Smooth muscle cell (in vitro differentiated cells): Measurements from ENCODE around the gene RSAD1. TPM values are rescaled to one million over a fixed set of nuclear protein-coding genes. Genes with fewer than 3 reads are reported as not detected.
A peak's percentile ranks its signal among the peaks of the same experiment; 100 is the strongest.

Source experiments
- DNase-seq: peaks from one replicate; lab custom pipeline; 2025; ENCODE audit not compliant: unreplicated experiment; lab: John Stamatoyannopoulos, UW
- H2AFZ ChIP-seq: fragments of 200-600 bp; sonication (generic); 2 replicates; pipeline ENCODE4 v1.6.0; 2016; ENCODE audit warnings: antibody characterized with exemption, low read depth, mild to moderate bottlenecking
- H3F3A ChIP-seq: fragments of 200-600 bp; sonication (generic); 2 replicates; pipeline ENCODE4 v1.6.0; 2017; ENCODE audit warnings: antibody characterized with exemption, low read depth
- H3K27ac ChIP-seq: fragments of 200-600 bp; sonication (generic); 2 replicates; pipeline ENCODE4 v1.5.1; 2016; ENCODE audit warnings: low read depth, mild to moderate bottlenecking
- H3K27me3 ChIP-seq: fragments of 200-600 bp; sonication (generic); 2 replicates; pipeline ENCODE4 v1.6.1; 2016; ENCODE audit warnings: low read depth, mild to moderate bottlenecking
- H3K36me3 ChIP-seq: fragments of 200-600 bp; sonication (generic); 2 replicates; pipeline ENCODE4 v1.5.1; 2016; ENCODE audit warnings: low read depth
- H3K4me1 ChIP-seq: fragments of 200-600 bp; sonication (generic); 2 replicates; pipeline ENCODE4 v1.5.1; 2016; ENCODE audit warnings: low read depth
- H3K4me2 ChIP-seq: fragments of 200-600 bp; sonication (generic); 2 replicates; pipeline ENCODE4 v1.6.0; 2016; ENCODE audit warnings: mild to moderate bottlenecking
- H3K4me3 ChIP-seq: fragments of 200-600 bp; sonication (generic); 2 replicates; pipeline ENCODE4 v1.5.1; 2016; ENCODE audit warnings: mild to moderate bottlenecking
- H3K79me2 ChIP-seq: fragments of 200-600 bp; sonication (generic); 2 replicates; pipeline ENCODE4 v1.6.0; 2016; ENCODE audit warnings: low read depth, mild to moderate bottlenecking
- H3K9ac ChIP-seq: fragments of 200-600 bp; sonication (generic); 2 replicates; pipeline ENCODE4 v1.6.0; 2016; ENCODE audit warnings: low read depth
- H3K9me3 ChIP-seq: fragments of 200-600 bp; sonication (generic); replicated peaks from 2 replicates; pipeline ENCODE4 v1.5.1; 2016; ENCODE audit warnings: low read depth
- H4K20me1 ChIP-seq: fragments of 200-600 bp; sonication (generic); 2 replicates; pipeline ENCODE4 v1.6.0; 2016; ENCODE audit warnings: low read depth
- CTCF ChIP-seq: fragments of 200-600 bp; sonication (generic); IDR thresholded peaks from 2 replicates; pipeline ENCODE4 v1.5.1; 2017; ENCODE audit warnings: borderline replicate concordance, mild to moderate bottlenecking, antibody characterized with exemption; ENCODE audit not compliant: insufficient read depth, poor library complexity, severe bottlenecking
- WGBS: methylation state at CpG from one replicate; pipeline ENCODE4 v1.1.7; 2016; ENCODE audit warnings: low lambda C conversion rate; 5-methylcytosine and 5-hydroxymethylcytosine counted together
- polyA plus RNA-seq: library from polyadenylated mRNA; unstranded; fragments of >200 nt; fragmentation: Nextera tagmentation; extraction: Ambion mirVana; gene quantifications from 2 replicates; pipeline ENCODE4 v1.2.1, GENCODE V29; 2016
- total RNA-seq: library from RNA; depleted of rRNA; stranded (reverse); fragments of >200 nt; gene quantifications from 2 replicates; pipeline ENCODE4 v1.2.3, GENCODE V29; 2014

The RSAD1 gene
- 11.4 and 20.1 TPM in 2 replicates for total RNA-seq
- polyA plus RNA-seq, result 21.1 and 25.3 TPM in 2 replicates

GRCh38 chr17:50478391-50479381 is at the start of gene RSAD1:
RSAD1 (plus strand) TSS chr17:50478860; CDS start chr17:50478885, 25 bp downstream.
- Histone ChIP-seq H3F3A (peaks cover 6% of the 10 kb centered on the region), H3K27ac (peak within 1 kb of the TSS; percentile 61), H3K79me2 (peaks cover 14% of the 10 kb centered on the region), H4K20me1 (peaks cover 12% of the 10 kb centered on the region), H3K36me3 (no peaks in the 10 kb centered on the region), H3K9me3 (no peaks in the 10 kb centered on the region), H2AFZ (peak within 1 kb of the TSS; percentile 85), H3K4me2 (peak within 1 kb of the TSS; percentile 97), H3K9ac (peak within 1 kb of the TSS; percentile 55), H3K27me3 (peaks cover 19% of the 10 kb centered on the region), H3K4me1 (peaks cover 5% of the 10 kb centered on the region), H3K4me3 (peak within 1 kb of the TSS; percentile 78)
- peak; percentile 80 for TF ChIP-seq CTCF
- peak; percentile 63 for DNase-seq
- WGBS, result 3% methylated on average over 69 of the region's 75 CpGs

GRCh38 chr17:50429793-50430192 is 48.9 kb upstream of the RSAD1 start:
- H3F3A ChIP-seq, result peaks cover 4% of the 10 kb centered on the region
- no peaks in the 10 kb centered on the region for H3K27me3 ChIP-seq
- H4K20me1 ChIP-seq, result peaks cover 10% of the 10 kb centered on the region
- H3K79me2 ChIP-seq, result no peaks in the 10 kb centered on the region
- no peak overlapping the region for H3K4me3 ChIP-seq
- H2AFZ ChIP-seq, result no peak overlapping the region
- H3K4me1 ChIP-seq, result peaks cover 13% of the 10 kb centered on the region
- H3K27ac ChIP-seq, result peak overlapping the region; percentile 45
- no peak for TF ChIP-seq CTCF
- H3K4me2 ChIP-seq, result no peak overlapping the region
- H3K36me3 ChIP-seq, result no peaks in the 10 kb centered on the region
- H3K9ac ChIP-seq, result no peak overlapping the region
- no peak for DNase-seq
- 91% methylated on average over 4 of the region's 4 CpGs for WGBS
- H3K9me3 ChIP-seq, result no peaks in the 10 kb centered on the region

GRCh38 chr17:50430821-50431618 is 47.6 kb upstream of the RSAD1 start:
- H4K20me1 ChIP-seq, result peaks cover 10% of the 10 kb centered on the region
- H3F3A ChIP-seq, result peaks cover 4% of the 10 kb centered on the region
- H3K9me3 ChIP-seq, result no peaks in the 10 kb centered on the region
- TF ChIP-seq CTCF, result no peak
- no peak overlapping the region for H3K4me3 ChIP-seq
- no peaks in the 10 kb centered on the region for H3K79me2 ChIP-seq
- no peak overlapping the region for H3K4me2 ChIP-seq
- no peak overlapping the region for H2AFZ ChIP-seq
- no peaks in the 10 kb centered on the region for H3K36me3 ChIP-seq
- no peak for DNase-seq
- no peaks in the 10 kb centered on the region for H3K27me3 ChIP-seq
- H3K27ac ChIP-seq, result no peak overlapping the region
- no peak overlapping the region for H3K9ac ChIP-seq
- WGBS, result 66% methylated on average over 4 of the region's 4 CpGs
- peaks cover 8% of the 10 kb centered on the region for H3K4me1 ChIP-seq
